ENCODE data around the gene WWOX.

- TF ChIP-seq, protein P1, sequence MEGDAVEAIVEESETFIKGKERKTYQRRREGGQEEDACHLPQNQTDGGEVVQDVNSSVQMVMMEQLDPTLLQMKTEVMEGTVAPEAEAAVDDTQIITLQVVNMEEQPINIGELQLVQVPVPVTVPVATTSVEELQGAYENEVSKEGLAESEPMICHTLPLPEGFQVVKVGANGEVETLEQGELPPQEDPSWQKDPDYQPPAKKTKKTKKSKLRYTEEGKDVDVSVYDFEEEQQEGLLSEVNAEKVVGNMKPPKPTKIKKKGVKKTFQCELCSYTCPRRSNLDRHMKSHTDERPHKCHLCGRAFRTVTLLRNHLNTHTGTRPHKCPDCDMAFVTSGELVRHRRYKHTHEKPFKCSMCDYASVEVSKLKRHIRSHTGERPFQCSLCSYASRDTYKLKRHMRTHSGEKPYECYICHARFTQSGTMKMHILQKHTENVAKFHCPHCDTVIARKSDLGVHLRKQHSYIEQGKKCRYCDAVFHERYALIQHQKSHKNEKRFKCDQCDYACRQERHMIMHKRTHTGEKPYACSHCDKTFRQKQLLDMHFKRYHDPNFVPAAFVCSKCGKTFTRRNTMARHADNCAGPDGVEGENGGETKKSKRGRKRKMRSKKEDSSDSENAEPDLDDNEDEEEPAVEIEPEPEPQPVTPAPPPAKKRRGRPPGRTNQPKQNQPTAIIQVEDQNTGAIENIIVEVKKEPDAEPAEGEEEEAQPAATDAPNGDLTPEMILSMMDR (IDR thresholded peaks at IDR 0.05; ENCODE audit: extremely low read depth in 1 of 2, insufficient read depth in 1 of 2, low read depth in 1 of 2, low read length in 2 of 2) = no peak
- TF ChIP-seq POLR2AphosphoS5 (IDR thresholded peaks at IDR 0.05; ENCODE audit: insufficient read depth, low read depth, low read length) (no peak), JUN (IDR thresholded peaks at IDR 0.05; ENCODE audit: borderline replicate concordance, insufficient read depth, insufficient read length, low read depth) (no peak), POLR2A (IDR thresholded peaks at IDR 0.05; ENCODE audit: low read depth, low read length) (no peak), GATA2 (IDR thresholded peaks at IDR 0.05; ENCODE audit: insufficient read depth, insufficient read length, low read depth, low read length) (no peak), EZH2 (IDR thresholded peaks at IDR 0.05; ENCODE audit: borderline replicate concordance, low read depth, low read length, severe bottlenecking) (no peak), FOS (IDR thresholded peaks at IDR 0.05; ENCODE audit: borderline replicate concordance, insufficient read depth, low read length) (no peak), MYC (IDR thresholded peaks at IDR 0.05; ENCODE audit: low read depth, low read length) (no peak)
- TF ChIP-seq, protein P2, sequence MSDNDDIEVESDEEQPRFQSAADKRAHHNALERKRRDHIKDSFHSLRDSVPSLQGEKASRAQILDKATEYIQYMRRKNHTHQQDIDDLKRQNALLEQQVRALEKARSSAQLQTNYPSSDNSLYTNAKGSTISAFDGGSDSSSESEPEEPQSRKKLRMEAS (IDR thresholded peaks at IDR 0.05; ENCODE audit: insufficient read depth, insufficient read length) = no peak
Observed at GRCh38 chr16:78584991-78585390, 485.5 kb downstream of the WWOX start.
